NOMO-1 treated with DMSO at 0.1 percent for 48 hours (cell line): Measurements from ENCODE around the gene TMEM255B.
"Not testable (repeated sequence)": the region's sequence is repeated elsewhere in the genome, so short reads cannot be mapped to it uniquely, and the experiment has no call there.

ENCODE experiments used
- DNase-seq: peaks from one replicate; lab custom pipeline; 2025; ENCODE audit not compliant: unreplicated experiment; lab: John Stamatoyannopoulos, UW

The TMEM255B gene

GRCh38 chr13:113734099-113734825 lies 24.8 kb upstream of the TMEM255B start:
- DNase-seq = no peak

DNA sequence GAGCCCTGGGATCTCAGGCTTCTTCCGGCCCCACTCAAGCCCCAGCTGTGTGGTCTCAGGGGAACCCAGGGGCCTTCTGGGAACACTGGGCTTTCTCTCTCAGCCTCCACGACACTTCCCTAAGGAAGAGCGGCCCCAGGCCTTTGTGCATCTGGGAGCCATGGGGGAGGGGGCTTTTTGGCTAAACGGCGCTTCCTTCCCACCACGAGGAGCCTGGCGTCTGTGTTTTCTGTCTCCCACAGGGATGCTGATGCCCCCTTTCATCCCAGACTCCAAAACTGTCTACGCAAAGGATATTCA lies 24.2 kb upstream of the TMEM255B start:
- no peak for DNase-seq

- no peak for DNase-seq
These were observed 23.8 kb upstream of the TMEM255B start for GRCh38 chr13:113735194-113735593.

GRCh38 chr13:113735750-113736149 lies 23.3 kb upstream of the TMEM255B start:
- no peak for DNase-seq

DNA sequence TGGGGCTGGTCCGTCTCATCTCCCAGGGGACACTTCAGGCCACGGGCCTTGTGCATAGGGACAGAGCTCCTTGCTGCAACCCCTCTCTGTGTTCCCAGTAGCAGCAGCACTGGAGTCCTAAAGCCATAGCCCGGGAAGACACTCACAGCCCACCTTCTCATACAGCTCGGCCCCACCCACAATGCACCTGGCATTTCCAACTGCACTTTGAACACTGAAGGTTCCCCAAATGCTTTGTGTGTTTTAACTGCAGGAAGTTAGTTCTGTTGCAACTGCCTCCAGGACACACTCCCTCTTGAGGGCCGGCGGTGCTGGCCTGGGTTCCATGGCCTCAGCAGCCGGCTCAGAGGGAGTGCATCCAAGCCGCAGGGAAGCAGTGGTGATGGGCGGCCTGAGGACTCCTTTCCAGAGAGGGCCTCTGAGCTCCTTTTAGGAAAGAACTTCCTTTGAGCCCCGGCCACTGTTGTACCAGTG lies 22.7 kb upstream of the TMEM255B start:
- peak; percentile 72 for DNase-seq

DNA sequence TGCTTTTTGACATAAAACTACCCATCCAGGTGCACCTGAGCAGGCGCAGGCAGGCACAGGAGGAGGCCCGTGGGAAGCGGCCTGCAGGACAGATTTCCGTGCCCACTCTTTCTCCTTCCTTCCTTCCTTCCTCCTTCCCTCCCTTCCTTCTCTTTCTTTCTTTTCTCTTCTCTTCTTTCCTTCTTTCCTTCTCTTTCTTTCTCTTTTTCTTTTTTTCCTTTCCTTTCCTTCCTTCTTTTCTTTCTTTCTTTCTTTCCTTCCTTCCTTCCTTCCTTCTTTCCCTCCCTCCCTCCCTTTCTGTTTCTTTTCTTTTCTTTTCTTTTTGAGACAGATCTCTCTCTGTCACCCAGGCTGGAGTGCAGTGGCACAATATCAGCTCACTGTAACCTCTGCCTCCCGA lies 21.2 kb upstream of the TMEM255B start:
- DNase-seq = no peak

- DNase-seq = no peak
These were observed 19.3 kb upstream of the TMEM255B start for GRCh38 chr13:113739527-113740285.

DNA sequence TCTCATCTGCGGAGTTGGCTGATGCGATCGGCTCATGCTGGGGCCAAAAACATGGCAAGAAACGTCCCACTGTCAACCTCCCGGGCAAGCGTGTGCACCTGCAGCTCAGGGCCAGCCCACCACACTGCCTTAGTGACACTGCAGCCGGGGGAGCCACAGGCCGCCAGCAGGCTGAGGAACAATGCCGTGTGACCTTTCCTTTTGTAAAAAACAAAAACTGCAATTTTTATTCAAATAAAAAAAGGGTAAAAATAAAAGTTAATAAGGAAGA lies 18.8 kb upstream of the TMEM255B start:
- DNase-seq = no peak

- DNase-seq = no peak
These were observed 18.4 kb upstream of the TMEM255B start for GRCh38 chr13:113740661-113741060.

DNA sequence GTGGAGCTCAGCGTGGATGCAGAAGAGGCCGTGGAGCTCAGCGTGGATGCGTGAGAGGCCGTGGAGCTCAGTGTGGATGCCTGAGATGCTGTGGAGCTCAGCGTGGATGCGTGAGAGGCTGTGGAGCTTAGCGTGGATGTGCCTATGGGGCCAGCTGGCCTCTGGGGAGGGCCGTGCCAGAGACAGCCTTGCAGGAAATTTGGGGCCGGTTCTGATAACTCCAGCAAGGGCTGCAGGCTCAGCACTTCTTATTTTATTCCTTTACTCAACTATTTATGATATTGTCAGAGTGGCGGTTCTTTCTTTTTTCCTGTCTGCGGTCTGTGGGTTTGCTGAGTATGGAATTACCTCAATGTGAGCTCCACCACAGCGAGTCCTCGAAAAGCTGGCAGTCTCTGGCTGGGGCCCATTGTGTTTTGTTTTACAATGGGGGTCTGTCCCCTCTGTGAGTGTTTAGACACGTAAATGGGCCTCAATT lies 17.8 kb upstream of the TMEM255B start:
- peak; percentile 83 for DNase-seq

DNA sequence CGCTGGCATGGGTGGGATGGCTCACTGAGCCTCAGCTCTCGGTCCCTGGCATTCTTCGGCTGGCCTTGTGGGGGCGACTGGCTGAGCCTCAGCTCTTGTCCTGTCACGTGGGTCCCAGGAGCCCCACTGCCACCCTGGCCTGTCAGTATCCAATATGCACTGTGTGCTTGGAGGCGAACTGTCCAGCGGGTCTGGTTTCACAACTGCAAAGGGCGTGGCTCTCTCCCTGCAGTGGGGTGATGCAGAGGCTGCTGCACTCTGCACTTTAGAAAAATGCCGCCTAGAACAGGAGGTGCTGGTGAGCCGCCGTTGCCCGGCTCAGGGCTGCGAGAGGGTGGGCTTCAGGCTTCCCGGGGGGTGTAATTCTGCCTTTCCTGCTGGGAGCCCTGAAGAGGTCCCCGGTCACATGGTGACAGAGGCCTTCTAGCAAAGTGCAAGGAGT lies 17.0 kb upstream of the TMEM255B start:
- DNase-seq = peak; percentile 88

DNA sequence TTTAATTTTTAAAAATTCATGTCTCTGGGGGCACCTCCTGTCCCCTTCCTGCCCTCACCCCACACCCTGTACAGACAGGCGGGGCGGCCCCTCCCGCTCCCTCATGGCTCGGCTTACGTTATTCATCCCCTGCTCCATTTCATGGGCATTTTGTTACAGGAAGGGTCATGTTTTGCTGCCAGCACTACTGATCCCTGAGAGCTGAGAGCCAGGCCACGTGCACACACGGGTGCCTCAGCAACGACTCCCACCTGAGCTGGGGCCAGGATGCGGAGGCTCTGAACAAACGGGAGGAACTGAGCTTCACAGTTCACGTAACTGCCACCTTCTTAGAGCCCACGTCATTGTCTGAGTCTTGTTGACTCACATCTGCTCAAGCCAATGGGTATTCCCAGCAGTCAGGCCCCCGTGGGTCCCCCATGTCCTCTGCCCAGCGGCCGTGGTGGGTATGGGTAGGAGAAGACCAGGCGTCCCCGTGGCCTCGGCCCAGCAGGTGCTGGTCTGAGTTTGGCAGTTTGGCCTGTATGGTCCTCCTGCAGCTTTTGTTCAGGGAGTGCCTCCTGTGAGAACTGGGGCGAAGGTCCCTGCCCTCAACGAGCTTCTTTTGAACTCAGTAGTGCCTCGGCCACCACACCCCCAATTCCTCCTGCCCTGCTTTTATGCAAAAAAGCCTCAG lies 16.4 kb upstream of the TMEM255B start:
- no peak for DNase-seq

DNA sequence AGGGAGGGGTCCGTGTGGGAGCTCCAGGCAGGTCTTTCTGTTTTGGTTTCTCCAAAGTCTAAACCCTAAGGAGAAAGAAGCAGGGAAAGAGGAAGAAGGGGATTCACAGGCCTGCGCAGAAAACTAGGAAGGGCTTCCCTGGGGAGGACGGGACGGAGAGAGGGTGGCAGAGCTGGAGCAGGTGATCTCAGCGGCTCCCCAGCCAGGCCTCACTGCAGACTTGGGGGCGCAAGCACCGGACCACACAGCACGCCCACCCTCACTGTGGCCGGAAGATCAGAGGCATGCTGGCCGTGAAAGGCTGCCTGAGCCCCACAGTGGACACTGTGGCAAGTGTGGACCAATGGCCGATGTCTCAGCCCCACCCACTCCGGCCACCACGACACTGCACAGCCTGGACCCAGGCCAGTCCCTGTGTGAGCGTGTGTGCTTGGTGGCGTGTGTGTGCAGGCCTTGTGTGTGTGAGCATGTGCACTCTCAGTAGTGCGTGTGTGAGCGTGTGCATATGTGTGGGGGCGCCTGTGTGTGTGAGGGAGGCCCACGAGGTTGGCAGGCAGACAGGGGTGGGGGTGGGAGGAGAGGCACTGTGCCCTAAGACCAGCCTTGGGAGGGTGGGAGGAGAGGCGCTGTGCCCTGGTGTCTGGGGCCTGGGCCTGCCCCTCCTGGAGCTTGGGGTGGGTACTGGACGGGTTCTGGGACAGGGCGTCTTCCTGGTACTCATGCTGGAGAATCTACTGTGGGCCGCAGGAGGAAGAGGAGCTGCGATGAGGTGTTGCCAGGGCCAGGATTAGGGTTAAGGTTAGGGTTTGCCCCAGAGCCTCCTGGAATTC lies 15.4 kb upstream of the TMEM255B start:
- DNase-seq = no peak

- DNase-seq = no peak
These were observed 14.6 kb upstream of the TMEM255B start for GRCh38 chr13:113744197-113745000.

GRCh38 chr13:113745059-113745458 lies 14.0 kb upstream of the TMEM255B start:
- no peak for DNase-seq

DNA sequence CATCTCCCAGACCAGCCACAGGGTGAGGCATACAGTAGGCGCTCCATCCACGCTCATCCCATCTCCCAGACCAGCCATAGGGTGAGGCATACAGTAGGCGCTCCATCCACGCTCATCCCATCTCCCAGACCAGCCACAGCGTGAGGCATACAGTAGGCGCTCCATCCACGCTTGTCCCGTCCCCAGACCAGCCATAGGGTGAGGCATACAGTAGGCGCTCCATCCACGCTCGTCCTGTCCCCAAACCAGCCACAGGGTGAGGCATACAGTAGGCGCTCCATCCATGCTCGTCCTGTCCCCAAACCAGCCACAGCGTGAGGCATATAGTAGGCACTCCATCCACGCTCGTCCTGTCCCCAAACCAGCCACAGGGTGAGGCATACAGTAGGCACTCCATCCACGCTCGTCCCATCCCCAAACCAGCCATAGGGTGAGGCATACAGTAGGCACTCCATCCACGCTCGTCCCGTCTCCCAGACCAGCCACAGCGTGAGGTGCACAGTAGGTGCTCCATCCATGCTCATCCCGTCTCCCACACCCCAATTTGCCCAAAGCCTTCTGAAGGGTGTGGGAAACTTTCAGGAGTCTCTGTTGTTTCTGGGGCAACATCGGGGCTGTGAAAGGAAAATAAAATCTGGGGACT lies 13.4 kb upstream of the TMEM255B start:
- not testable (repeated sequence) for DNase-seq

- no peak for DNase-seq
These were observed 12.9 kb upstream of the TMEM255B start for GRCh38 chr13:113746143-113746525.

GRCh38 chr13:113746671-113747070 lies 12.4 kb upstream of the TMEM255B start:
- no peak for DNase-seq

DNA sequence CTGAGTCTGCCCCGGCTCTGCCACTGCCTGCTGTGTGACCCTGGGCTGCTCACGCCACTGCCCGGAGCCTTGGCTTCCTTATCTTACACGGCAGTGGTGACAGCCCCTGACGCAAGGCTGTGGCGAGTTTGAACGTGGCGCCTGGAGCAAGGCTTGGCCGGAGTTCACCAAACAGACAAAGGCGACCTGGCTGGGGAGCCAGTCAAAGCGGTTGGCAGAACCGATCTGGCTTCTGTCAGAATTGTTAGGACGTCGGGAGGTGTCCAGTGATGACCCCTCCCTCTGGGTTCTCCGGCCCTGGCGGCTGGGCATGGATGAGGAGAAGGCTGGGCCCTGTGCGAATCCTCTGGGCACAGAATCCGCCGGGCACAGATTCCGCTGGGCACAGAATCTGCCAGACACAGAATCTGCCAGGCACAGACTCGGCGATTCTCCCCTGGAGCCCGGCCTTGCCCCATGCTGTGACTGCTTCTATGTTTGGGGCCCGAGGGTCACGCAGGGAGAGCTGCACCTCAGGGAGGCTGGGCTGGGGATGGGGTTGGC lies 11.7 kb upstream of the TMEM255B start:
- no peak for DNase-seq
